SK-N-SH (cell line): ENCODE data around the gene FTCD.

Experiments used
- GATA2 ChIP-seq: sonication (generic); formaldehyde crosslinking; IDR thresholded peaks from 2 replicates; pipeline ENCODE4 v1.5.0; 2020; ENCODE audit warnings: mild to moderate bottlenecking, missing genetic modification reagents
- TF ChIP-seq, protein P1 (sequence below): fragments of 200-600 bp; sonication (generic); IDR thresholded peaks from 2 replicates; pipeline ENCODE4 v1.6.1; 2017; ENCODE audit warnings: antibody characterized with exemption, mild to moderate bottlenecking, moderate library complexity

DNA sequence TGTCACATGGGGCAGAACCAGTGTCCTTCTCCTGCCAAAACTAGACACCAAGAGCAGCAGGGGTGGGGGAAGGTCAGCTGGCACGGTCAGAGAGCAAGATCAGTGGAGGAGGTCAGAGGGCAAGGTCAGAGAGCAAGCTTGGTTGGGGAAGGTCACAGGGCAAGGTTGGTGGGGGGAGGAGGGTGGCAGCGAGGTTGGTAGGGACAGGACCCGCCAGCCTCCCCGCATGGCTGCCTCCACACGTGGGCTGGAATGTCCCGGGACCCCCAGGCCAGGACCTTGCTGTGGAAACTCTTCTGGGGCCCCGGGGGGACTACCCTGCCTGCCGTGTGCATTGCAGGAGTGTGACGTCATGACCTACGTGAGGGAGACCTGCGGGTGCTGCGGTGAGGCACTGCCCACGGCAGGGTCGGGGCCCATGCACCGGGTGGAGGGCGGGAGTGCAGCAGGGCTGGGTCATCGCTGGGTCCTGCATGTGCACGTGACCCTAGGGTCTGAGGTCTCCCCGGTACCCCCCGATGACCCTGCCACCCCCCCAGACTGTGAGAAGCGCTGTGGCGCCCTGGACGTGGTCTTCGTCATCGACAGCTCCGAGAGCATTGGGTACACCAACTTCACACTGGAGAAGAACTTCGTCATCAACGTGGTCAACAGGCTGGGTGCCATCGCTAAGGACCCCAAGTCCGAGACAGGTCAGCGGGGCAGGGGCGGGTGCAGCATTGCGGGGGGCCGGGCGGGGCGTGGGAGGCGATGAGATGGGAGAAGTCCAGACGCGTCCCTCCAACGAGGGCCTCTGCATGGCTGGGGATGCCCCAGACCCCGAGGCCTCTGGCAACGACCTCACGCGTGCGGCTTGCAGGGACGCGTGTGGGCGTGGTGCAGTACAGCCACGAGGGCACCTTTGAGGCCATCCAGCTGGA is 30.2 kb downstream of the FTCD start:
- no peak for TF ChIP-seq GATA2 (CRISPR knock-in tag)
- TF ChIP-seq, protein P1, sequence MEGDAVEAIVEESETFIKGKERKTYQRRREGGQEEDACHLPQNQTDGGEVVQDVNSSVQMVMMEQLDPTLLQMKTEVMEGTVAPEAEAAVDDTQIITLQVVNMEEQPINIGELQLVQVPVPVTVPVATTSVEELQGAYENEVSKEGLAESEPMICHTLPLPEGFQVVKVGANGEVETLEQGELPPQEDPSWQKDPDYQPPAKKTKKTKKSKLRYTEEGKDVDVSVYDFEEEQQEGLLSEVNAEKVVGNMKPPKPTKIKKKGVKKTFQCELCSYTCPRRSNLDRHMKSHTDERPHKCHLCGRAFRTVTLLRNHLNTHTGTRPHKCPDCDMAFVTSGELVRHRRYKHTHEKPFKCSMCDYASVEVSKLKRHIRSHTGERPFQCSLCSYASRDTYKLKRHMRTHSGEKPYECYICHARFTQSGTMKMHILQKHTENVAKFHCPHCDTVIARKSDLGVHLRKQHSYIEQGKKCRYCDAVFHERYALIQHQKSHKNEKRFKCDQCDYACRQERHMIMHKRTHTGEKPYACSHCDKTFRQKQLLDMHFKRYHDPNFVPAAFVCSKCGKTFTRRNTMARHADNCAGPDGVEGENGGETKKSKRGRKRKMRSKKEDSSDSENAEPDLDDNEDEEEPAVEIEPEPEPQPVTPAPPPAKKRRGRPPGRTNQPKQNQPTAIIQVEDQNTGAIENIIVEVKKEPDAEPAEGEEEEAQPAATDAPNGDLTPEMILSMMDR = no peak
